Esophagus (tissue), 2 donors: ENCODE results near the gene TAS2R7. TPM values are rescaled to one million over a fixed set of nuclear protein-coding genes. Genes with fewer than 3 reads are reported as not detected.
"Not testable (repeated sequence)": the region's sequence is repeated elsewhere in the genome, so short reads cannot be mapped to it uniquely, and the experiment has no call there.

Source experiments
- H3K27ac ChIP-seq, 2 donors: one replicate each; pipeline ENCODE4 v1.5.1; 2013; ENCODE audit warnings: low read depth in 2 of 2, mild to moderate bottlenecking in 2 of 2, inconsistent platforms in 1 of 2, low read length in 1 of 2, moderate library complexity in 1 of 2
- H3K27me3 ChIP-seq, 2 donors: one replicate each; pipeline ENCODE4 v1.6.1; 2013; ENCODE audit warnings: low read length in 2 of 2, control low read depth in 1 of 2, mild to moderate bottlenecking in 1 of 2; ENCODE audit not compliant: insufficient read depth in 2 of 2, control insufficient read depth in 1 of 2
- H3K36me3 ChIP-seq, 2 donors: one replicate each; pipeline ENCODE4 v1.6.1; 2013; ENCODE audit warnings: low read length in 1 of 2; ENCODE audit not compliant: control insufficient read depth in 2 of 2, insufficient read depth in 2 of 2
- H3K4me1 ChIP-seq, 2 donors: one replicate each; pipeline ENCODE4 v1.6.1; 2013; ENCODE audit warnings: low read length in 1 of 2; ENCODE audit not compliant: control insufficient read depth in 2 of 2, insufficient read depth in 2 of 2
- H3K4me3 ChIP-seq, 2 donors: one replicate each; pipeline ENCODE4 v1.5.1; 2013; ENCODE audit warnings: low read length in 2 of 2, mild to moderate bottlenecking in 2 of 2, low read depth in 1 of 2, moderate library complexity in 1 of 2
- H3K9me3 ChIP-seq, 2 donors: one replicate each; pipeline ENCODE4 v1.6.1; 2013; ENCODE audit warnings: mild to moderate bottlenecking in 2 of 2, low read depth in 1 of 2, low read length in 1 of 2, moderate library complexity in 1 of 2; ENCODE audit not compliant: control insufficient read depth in 2 of 2, insufficient read depth in 1 of 2
- WGBS, 2 donors: extraction: QIAGEN DNeasy Blood & Tissue Kit; methylation state at CpG; one replicate each; pipeline ENCODE4 v1.1.7; 2013; 5-methylcytosine and 5-hydroxymethylcytosine counted together
- polyA plus RNA-seq, 2 donors: library from polyadenylated mRNA; stranded (reverse); fragments of 200-250 nt; gene quantifications; one replicate each; pipeline ENCODE4 v1.2.3, GENCODE V29; 2013
- donor health status: healthy with polysubstance abuse.
- donor health status: Bipolar disorder and iron deficiency.

TAS2R7 gene
- polyA plus RNA-seq, 2 donors, result not detected

DNA sequence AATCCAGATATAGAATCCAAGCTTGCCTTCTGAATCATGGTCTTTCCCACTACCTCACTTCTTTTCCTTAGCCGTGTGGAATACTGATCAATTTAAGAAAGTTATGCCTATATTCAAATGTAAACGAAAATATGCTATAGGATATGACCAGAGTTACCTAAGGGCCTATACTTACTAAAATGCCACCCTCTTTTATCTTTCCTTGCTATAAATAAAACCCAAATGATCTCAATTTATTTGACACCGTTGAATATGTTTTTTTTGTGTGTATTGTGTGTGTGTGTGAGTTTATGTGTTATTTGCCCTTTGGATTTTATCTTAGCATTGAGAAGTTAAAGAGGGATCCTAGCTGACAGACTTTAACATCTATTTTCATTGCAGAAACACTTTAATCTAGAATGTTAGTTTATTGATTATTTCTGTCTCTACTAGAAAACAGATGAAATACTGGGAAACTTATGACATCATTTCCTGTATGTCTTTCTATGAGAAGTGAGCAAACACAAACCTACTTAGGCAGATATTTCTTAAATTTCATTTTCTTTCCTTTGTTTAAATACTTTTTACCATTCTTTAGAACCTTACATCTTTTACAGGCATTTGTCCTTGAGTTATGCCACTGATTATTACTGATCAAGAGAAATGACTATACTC is 9.6 kb upstream of the TAS2R7 start:
- Histone ChIP-seq H3K36me3 (no peaks in the 10 kb centered on the region), H3K27me3 (no peaks in the 10 kb centered on the region), H3K27ac (no peak overlapping the region), H3K9me3 (no peaks in the 10 kb centered on the region), H3K4me3 (no peak overlapping the region), H3K4me1 (no peaks in the 10 kb centered on the region)
- WGBS, 2 donors, result 79 to 83% methylated on average over 3 of the region's 3 CpGs

DNA sequence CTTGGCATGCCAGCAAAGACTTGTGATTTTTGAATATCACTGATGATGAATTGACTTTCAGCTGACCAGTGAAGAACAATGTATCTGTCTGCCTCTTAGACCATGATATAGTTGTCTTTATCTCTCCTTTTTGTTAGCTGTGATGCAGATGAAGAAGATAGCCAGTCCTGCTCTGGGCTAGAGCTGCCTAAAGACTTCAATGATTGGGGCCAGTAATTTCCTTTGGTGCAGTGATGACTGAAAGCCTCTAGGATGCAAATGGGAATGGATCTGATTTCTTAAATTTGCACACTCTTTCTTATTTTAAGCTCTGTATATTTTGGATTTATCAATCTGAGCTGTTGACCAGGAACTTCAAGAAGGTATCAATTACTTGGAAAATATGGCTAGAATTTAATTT is 7.6 kb upstream of the TAS2R7 start, which contains the start of gene TAS2R9:
Gene TAS2R9 (minus strand): TSS at position 101 of the 400 bp plus-strand sequence. CDS start 93 bp downstream, at position 8.
- no peaks in the 10 kb centered on the region for H3K27me3 ChIP-seq
- no peak within 1 kb of the TSS for H3K27ac ChIP-seq
- no peaks in the 10 kb centered on the region for H3K36me3 ChIP-seq
- H3K9me3 ChIP-seq, result no peaks in the 10 kb centered on the region
- H3K4me1 ChIP-seq, result no peaks in the 10 kb centered on the region
- H3K4me3 ChIP-seq, result no peak within 1 kb of the TSS

DNA sequence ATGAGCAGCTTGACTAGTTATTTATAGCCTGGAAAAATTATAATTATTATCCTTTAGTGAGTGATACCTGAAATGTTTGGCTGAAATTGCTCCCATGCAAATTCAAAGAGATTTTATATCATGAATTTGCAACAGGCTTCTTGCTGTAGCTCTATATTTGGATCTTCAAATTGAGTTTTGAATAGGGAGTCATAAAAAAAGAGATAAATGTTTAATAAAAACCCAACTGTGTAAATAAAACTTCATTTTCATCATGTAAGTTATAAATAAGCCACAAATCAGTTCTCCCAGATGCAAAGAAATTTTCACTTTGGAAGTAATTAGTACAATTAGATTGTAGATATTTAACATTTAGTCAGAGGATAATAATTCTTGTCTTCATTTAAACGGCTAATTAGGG is 4.8 kb upstream of the TAS2R7 start, which contains the start of gene TAS2R8:
Gene TAS2R8 (minus strand): TSS at position 101 of the 400 bp plus-strand sequence. CDS start 306 bp downstream, outside the sequence.
- Histone ChIP-seq H3K9me3 (no peaks in the 10 kb centered on the region), H3K4me1 (no peaks in the 10 kb centered on the region), H3K27me3 (no peaks in the 10 kb centered on the region), H3K4me3 (no peak within 1 kb of the TSS), H3K36me3 (no peaks in the 10 kb centered on the region), H3K27ac (no peak within 1 kb of the TSS)
- WGBS, 2 donors, result 56 to 67% methylated on average over 1 of the region's 1 CpG

DNA sequence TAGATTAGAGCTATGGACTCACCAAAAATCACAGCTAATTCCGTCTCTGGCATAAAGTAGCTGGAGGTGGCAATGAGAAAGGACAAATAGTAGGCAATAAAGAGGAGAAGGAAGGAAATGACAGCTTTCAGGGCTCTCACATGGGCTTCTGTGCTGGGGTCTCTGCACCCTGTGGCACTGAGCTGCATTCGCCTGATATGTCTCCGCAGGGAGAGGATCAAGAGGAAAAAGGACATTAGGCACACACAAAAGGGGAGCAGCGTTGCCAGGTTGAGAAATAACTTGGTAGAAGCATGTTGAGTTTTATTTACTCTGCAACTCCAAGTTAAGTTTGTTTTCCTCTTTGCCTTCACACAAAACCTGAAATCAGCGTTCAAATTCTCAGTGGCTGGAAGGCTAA is 686 bp downstream of the TAS2R7 start:
- Histone ChIP-seq H3K27me3 (no peaks in the 10 kb centered on the region), H3K4me3 (no peak overlapping the region), H3K4me1 (no peaks in the 10 kb centered on the region), H3K27ac (no peak overlapping the region), H3K9me3 (no peaks in the 10 kb centered on the region), H3K36me3 (no peaks in the 10 kb centered on the region)
- WGBS, 2 donors, result 47 to 54% methylated on average over 5 of the region's 5 CpGs

DNA sequence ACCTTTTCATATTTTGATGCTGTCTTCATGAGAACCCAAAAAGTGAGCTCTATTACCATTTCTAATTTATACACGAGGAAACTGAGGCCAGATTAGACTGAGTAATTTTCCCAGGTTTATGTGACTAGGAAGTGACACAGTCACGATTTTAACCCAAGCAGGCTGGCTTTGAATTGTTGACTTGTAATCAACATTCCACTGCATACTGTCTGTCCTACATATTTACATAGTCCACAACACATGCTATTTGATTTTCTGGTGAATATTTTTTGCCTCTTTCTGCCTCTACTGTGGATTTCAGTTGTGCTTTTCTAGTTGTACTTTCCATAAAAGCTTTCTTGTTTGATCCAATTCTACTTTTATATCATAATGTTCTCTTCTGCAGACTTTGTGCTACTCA is 8.2 kb downstream of the TAS2R7 start:
- 41 to 46% methylated on average over 2 of the region's 2 CpGs for WGBS, 2 donors
- no peaks in the 10 kb centered on the region for H3K4me1 ChIP-seq
- no peak overlapping the region for H3K4me3 ChIP-seq
- H3K27ac ChIP-seq, result no peak overlapping the region
- no peaks in the 10 kb centered on the region for H3K9me3 ChIP-seq
- no peaks in the 10 kb centered on the region for H3K36me3 ChIP-seq
- H3K27me3 ChIP-seq, result no peaks in the 10 kb centered on the region

DNA sequence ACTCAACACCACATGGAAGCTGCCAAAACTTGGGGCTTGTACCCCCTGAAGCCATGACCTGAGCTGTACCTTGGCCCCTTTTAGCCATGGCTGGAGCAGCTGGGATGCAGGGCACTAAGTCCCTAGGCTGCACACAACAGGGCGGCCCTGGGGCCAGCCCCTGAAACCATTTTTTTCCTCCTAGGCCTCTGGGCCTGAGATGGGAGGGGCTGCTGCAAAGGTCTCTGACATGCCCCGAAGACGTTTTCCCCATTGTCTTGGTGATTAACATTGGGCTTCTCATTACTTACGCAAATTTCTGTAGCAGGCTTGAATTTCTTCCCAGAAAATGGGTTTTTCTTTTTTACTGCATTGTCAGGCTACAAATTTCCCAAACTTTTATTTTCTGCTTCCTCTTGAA is 10.7 kb downstream of the TAS2R7 start:
- 85 to 88% methylated on average over 4 of the region's 4 CpGs for WGBS, 2 donors
- not testable (repeated sequence) for H3K36me3 ChIP-seq, H3K4me3 ChIP-seq, H3K27me3 ChIP-seq, H3K27ac ChIP-seq, H3K4me1 ChIP-seq, H3K9me3 ChIP-seq

DNA sequence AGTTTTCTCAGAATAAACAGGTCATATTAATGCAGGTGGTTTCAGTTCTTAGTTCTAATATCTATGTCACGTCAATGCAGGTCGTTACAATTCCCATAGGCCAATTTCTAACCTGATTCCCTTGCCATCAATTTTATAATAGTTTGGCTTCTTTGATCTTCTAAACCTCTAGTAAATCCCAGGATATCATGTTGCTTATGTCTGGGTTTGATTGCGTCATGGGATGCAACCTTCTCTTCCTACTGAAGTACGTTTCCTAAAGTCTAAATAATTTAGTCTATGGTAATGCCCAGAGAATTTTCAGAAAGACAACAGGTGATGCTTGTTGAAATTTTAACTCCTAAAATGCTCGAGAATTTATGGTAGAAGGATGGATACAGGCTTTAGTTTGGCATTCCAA is 19.2 kb downstream of the TAS2R7 start:
- Histone ChIP-seq H3K9me3 (no peaks in the 10 kb centered on the region), H3K36me3 (no peaks in the 10 kb centered on the region), H3K27me3 (no peaks in the 10 kb centered on the region), H3K4me3 (no peak overlapping the region), H3K4me1 (no peaks in the 10 kb centered on the region), H3K27ac (no peak overlapping the region)
- 60 to 62% methylated on average over 5 of the region's 5 CpGs for WGBS, 2 donors

DNA sequence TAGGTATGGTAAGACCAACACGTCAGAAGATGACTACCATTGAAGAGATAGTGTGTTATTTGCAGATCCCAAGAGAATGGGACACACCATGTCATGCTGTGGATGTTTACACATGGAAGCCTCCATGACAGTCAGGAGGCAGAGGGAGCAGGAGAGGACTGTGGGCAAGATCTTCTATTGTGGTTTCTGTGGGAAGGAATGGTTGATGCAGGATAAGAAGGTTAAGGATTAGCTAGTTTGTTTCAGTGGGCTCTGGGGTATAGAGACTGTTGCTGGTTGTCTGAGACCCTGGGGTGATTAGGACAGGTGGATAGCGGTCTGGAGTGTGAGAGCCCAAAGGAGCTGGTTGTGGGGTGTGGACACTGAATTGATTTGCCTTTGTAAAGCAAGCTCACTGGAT is 23.3 kb downstream of the TAS2R7 start:
- H3K4me3 ChIP-seq, result no peak overlapping the region
- H3K4me1 ChIP-seq, result no peaks in the 10 kb centered on the region
- no peaks in the 10 kb centered on the region for H3K36me3 ChIP-seq
- no peaks in the 10 kb centered on the region for H3K27me3 ChIP-seq
- H3K9me3 ChIP-seq, result no peaks in the 10 kb centered on the region
- H3K27ac ChIP-seq, result no peak overlapping the region
- WGBS, 2 donors, result 79 to 83% methylated on average over 2 of the region's 2 CpGs

DNA sequence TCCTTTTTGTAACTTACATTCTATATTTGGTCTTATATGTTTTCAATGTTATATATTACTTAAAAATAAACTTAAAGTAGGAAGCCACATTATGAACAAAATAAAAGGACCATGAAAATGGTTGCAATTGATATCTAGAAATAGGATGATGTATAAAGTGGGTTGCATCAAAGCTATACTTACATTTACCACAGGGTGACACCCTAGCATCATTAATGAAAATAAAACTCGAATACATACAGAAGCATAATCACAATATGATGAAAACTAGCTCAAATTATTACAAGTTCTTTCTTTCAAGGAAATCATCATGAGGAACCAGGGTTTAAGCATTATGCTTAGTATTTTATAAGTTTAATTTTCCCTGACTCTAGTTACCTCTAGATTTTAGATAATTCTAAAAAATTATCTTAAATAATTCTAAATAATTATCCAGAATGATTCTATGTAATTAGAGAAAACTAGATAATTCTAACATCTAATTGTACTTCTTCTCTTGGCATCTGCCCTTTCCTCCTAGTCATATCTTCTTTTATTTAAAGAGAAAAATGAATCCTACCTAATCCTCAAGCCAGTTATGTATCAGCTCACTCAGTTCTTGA is 31.2 kb downstream of the TAS2R7 start:
- no peaks in the 10 kb centered on the region for H3K36me3 ChIP-seq

DNA sequence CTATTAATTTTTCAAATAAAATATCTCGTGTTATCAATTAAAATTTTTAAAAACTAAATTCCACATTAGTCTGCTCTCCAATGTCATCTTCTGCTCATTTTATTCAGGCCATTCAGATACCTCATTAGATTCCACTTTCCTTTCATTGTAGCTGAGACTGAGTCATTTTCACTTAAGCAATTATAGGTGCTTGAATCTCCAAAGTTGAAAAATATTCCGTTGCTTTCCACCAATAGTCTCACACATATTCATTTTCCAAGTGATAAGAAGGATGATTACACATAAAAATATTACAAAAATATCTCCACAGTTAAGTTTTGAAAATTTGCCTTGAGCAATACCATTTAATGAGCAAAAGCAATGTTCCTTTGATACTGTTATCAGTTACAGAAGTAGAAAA is 42.8 kb downstream of the TAS2R7 start:
- Histone ChIP-seq H3K27me3 (no peaks in the 10 kb centered on the region), H3K36me3 (no peaks in the 10 kb centered on the region)
- WGBS, 2 donors, result 24 to 33% methylated on average over 2 of the region's 2 CpGs

More for the DNA sequence above, 31.2 kb downstream of the TAS2R7 start:
- 0% methylated on average over 1 of the region's 1 CpG for WGBS, 2 donors
- Histone ChIP-seq H3K4me3 (no peak overlapping the region), H3K9me3 (no peaks in the 10 kb centered on the region), H3K4me1 (no peaks in the 10 kb centered on the region), H3K27ac (no peak overlapping the region), H3K27me3 (no peaks in the 10 kb centered on the region)

More for the DNA sequence above, 42.8 kb downstream of the TAS2R7 start:
- Histone ChIP-seq H3K4me3 (no peak overlapping the region), H3K4me1 (no peaks in the 10 kb centered on the region), H3K27ac (no peak overlapping the region), H3K9me3 (peaks cover 0 to 9% of the 10 kb centered on the region in 2 donors)
